GM19240 (cell line): Measurements from ENCODE around the gene FAM174C.
A peak's percentile ranks its signal among the peaks of the same experiment; 100 is the strongest.

Experiments
- DNase-seq: peaks from one replicate; pipeline ENCODE4 v3.0.0; 2011; ENCODE audit warnings: low spot score; ENCODE audit not compliant: insufficient read length

Gene FAM174C

GRCh38 chr19:1260749-1261537, 14.4 kb upstream of the FAM174C start:
- DNase-seq, result peak; percentile 94

- no peak for DNase-seq
These were observed 13.9 kb upstream of the FAM174C start for GRCh38 chr19:1261538-1261797.

- no peak for DNase-seq
These were observed 13.3 kb upstream of the FAM174C start for GRCh38 chr19:1261798-1262622.

- no peak for DNase-seq
These were observed 12.7 kb upstream of the FAM174C start for GRCh38 chr19:1262623-1263123.

GRCh38 chr19:1263188-1263587, 12.1 kb upstream of the FAM174C start:
- no peak for DNase-seq

- no peak for DNase-seq
These were observed 10.3 kb upstream of the FAM174C start for GRCh38 chr19:1264801-1265614.

GRCh38 chr19:1265615-1266128, 9.7 kb upstream of the FAM174C start:
- no peak for DNase-seq

- DNase-seq, result no peak
These were observed 9.0 kb upstream of the FAM174C start for GRCh38 chr19:1266129-1266915.

- DNase-seq, result no peak
These were observed 8.3 kb upstream of the FAM174C start for GRCh38 chr19:1266916-1267476.

- DNase-seq, result no peak
These were observed 7.7 kb upstream of the FAM174C start for GRCh38 chr19:1267477-1268225.

- DNase-seq, result no peak
These were observed 6.9 kb upstream of the FAM174C start for GRCh38 chr19:1268226-1269064.

GRCh38 chr19:1269065-1269477, 6.3 kb upstream of the FAM174C start, which contains the start of gene CIRBP:
Gene CIRBP (plus strand): TSS chr19:1269332. CDS start chr19:1270934, 1,602 bp downstream.
- DNase-seq, result peak; percentile 97

GRCh38 chr19:1269478-1270212, 5.7 kb upstream of the FAM174C start:
- no peak for DNase-seq

- no peak for DNase-seq
These were observed 5.0 kb upstream of the FAM174C start for GRCh38 chr19:1270213-1270853.

GRCh38 chr19:1270854-1271527, 4.3 kb upstream of the FAM174C start:
- DNase-seq, result no peak

GRCh38 chr19:1271528-1272422, 3.6 kb upstream of the FAM174C start:
- DNase-seq, result no peak
